ENCODE results near the gene CAMK1G. TPM values are rescaled to one million over a fixed set of nuclear protein-coding genes. Genes with fewer than 3 reads are reported as not detected.

Gene CAMK1G
- total and polyA plus RNA-seq, 5 donors from 2014 or later: not detected

DNA sequence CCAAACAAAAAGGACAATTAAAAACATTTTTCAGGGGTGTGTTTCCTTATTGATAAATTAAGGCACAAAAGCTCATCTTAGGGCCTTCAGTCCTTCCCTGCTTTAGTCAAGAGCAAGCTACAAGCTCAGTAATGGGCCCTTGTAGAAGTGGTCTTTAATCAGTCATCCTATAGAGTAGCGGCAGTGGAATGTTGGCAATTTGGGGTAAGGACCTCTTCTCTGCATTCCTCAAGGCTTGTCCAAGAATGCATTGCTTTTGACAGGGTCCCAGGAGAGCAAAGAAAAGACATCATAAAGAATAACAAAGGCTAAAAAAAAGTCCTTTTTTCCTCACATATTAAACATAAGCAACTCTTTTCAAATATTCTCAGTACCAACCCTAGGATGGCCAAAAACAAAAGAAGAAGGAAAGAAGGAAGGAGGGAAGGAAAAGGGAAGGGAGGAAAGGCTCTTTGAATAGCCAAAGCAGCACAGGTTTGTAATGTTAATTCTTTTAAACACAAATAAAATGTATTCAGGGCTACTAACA lies 27.3 kb upstream of the CAMK1G start:
- Mint-ChIP-seq H3K4me1 (no peaks in the 10 kb centered on the region), H3K27me3 (peaks cover 13% of the 10 kb centered on the region), H3K4me3 (no peak overlapping the region), H3K9me3 (no peaks in the 10 kb centered on the region), H3K36me3 (no peaks in the 10 kb centered on the region), H3K27ac (no peak overlapping the region)
- no peak for DNase-seq
- peaks cover 2% of the 10 kb centered on the region for H3K27me3 ChIP-seq (ENCODE audit: control insufficient read depth, insufficient read depth, low read length)
- H3K9me3 ChIP-seq (ENCODE audit: control insufficient read depth in 2 of 2, low read length in 2 of 2): no peaks in the 10 kb centered on the region
- no peaks in the 10 kb centered on the region for H3K4me1 ChIP-seq (ENCODE audit: control insufficient read depth, insufficient read depth, low read length, poor library complexity, severe bottlenecking)
- no peak overlapping the region for H3K4me3 ChIP-seq (ENCODE audit: low read depth, low read length)
- no peak overlapping the region for H3K27ac ChIP-seq (ENCODE audit: insufficient read depth, low read length, poor library complexity, severe bottlenecking)
- H3K36me3 ChIP-seq (ENCODE audit: control insufficient read depth, insufficient read depth, low read length): no peaks in the 10 kb centered on the region
- no peak for ATAC-seq (ENCODE audit: low read depth in 2 of 2)

DNA sequence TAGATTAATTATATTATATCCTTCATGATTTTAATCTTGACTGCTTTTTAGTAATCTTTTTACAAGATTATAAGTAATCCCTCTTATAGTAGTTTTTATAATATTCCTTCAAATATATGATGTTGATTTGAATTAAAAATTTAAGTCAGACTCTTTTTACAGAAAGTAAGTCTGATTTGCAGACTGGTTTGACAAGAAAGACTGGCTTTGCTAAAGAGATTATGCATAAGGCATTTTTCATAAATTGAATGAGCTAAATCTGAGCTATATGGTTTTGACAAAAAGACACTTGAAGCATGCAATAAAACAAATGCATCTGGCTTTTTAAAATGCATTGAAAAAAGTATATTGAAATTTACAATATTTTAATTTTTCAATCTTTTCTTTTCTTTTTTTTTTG lies 26.3 kb upstream of the CAMK1G start:
- DNase-seq: no peak
- Histone ChIP-seq H3K36me3 (ENCODE audit: control insufficient read depth, insufficient read depth, low read length) (no peaks in the 10 kb centered on the region), H3K9me3 (ENCODE audit: control insufficient read depth in 2 of 2, low read length in 2 of 2) (no peaks in the 10 kb centered on the region), H3K27me3 (ENCODE audit: control insufficient read depth, insufficient read depth, low read length) (peaks cover 2% of the 10 kb centered on the region), H3K4me3 (ENCODE audit: low read depth, low read length) (no peak overlapping the region), H3K27ac (ENCODE audit: insufficient read depth, low read length, poor library complexity, severe bottlenecking) (no peak overlapping the region), H3K4me1 (ENCODE audit: control insufficient read depth, insufficient read depth, low read length, poor library complexity, severe bottlenecking) (no peaks in the 10 kb centered on the region)
- Mint-ChIP-seq H3K27ac (no peak overlapping the region), H3K9me3 (no peaks in the 10 kb centered on the region), H3K4me1 (no peaks in the 10 kb centered on the region), H3K27me3 (peaks cover 18% of the 10 kb centered on the region), H3K36me3 (no peaks in the 10 kb centered on the region), H3K4me3 (no peak overlapping the region)
- no peak for ATAC-seq (ENCODE audit: low read depth in 2 of 2)

DNA sequence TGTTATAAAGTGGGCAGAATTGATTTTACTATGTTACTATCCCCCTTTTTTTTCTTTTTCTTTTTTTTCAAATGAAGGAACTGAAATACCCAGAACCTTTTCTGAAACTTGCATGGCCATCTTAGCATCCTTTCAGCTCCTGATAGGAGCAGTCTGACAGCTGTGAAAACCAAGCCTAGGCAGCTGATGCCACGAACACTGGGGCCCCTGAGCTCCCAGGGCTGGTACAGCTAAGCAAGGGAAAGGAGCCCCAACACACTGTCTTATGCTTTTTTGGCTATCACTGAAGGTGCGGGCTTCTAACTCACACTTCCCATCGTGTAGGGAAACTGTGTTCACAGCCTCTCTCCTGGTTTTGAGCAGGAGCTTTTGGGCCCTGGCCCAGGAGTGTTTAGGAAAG lies 23.0 kb upstream of the CAMK1G start:
- Mint-ChIP-seq H3K27me3 (peaks cover 26% of the 10 kb centered on the region), H3K4me1 (no peaks in the 10 kb centered on the region), H3K4me3 (no peak overlapping the region), H3K36me3 (no peaks in the 10 kb centered on the region), H3K27ac (no peak overlapping the region), H3K9me3 (no peaks in the 10 kb centered on the region)
- H3K4me3 ChIP-seq (ENCODE audit: low read depth, low read length): no peak overlapping the region
- H3K36me3 ChIP-seq (ENCODE audit: control insufficient read depth, insufficient read depth, low read length): no peaks in the 10 kb centered on the region
- no peaks in the 10 kb centered on the region for H3K9me3 ChIP-seq (ENCODE audit: control insufficient read depth in 2 of 2, low read length in 2 of 2)
- ATAC-seq (ENCODE audit: low read depth in 2 of 2): no peak
- no peaks in the 10 kb centered on the region for H3K4me1 ChIP-seq (ENCODE audit: control insufficient read depth, insufficient read depth, low read length, poor library complexity, severe bottlenecking)
- DNase-seq: no peak
- no peak overlapping the region for H3K27ac ChIP-seq (ENCODE audit: insufficient read depth, low read length, poor library complexity, severe bottlenecking)
- peaks cover 3% of the 10 kb centered on the region for H3K27me3 ChIP-seq (ENCODE audit: control insufficient read depth, insufficient read depth, low read length)

DNA sequence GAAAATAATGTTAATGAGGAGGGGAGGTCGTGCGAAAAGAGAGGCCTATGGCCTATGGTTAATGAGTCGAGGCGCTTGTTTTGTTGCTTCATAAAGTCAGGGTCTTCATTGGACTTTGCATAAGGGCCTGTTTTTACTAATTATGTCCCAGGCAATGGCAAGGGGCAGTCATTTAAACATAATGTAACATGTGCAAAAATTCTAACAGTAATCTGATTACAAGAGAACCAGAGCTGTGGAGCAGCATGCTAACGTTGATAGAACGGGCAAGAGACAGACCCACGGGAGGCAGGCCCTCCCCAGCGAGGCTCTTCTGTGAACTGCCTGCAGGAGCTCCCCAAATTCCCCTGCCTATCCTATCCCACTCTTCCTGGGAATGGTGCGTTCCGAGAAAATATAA lies 22.6 kb upstream of the CAMK1G start:
- Histone ChIP-seq H3K36me3 (ENCODE audit: control insufficient read depth, insufficient read depth, low read length) (no peaks in the 10 kb centered on the region), H3K9me3 (ENCODE audit: control insufficient read depth in 2 of 2, low read length in 2 of 2) (no peaks in the 10 kb centered on the region), H3K27ac (ENCODE audit: insufficient read depth, low read length, poor library complexity, severe bottlenecking) (no peak overlapping the region), H3K27me3 (ENCODE audit: control insufficient read depth, insufficient read depth, low read length) (peaks cover 2% of the 10 kb centered on the region), H3K4me3 (ENCODE audit: low read depth, low read length) (no peak overlapping the region), H3K4me1 (ENCODE audit: control insufficient read depth, insufficient read depth, low read length, poor library complexity, severe bottlenecking) (no peaks in the 10 kb centered on the region)
- peaks cover 0 to under 1% (median under 1%) of the 10 kb centered on the region in 4 donors for H3K4me1 Mint-ChIP-seq
- H3K27me3 Mint-ChIP-seq: peaks cover 30% of the 10 kb centered on the region
- H3K27ac Mint-ChIP-seq: no peak overlapping the region
- DNase-seq (no peak), ATAC-seq (ENCODE audit: low read depth in 2 of 2) (no peak)
- no peaks in the 10 kb centered on the region for H3K9me3 Mint-ChIP-seq
- no peaks in the 10 kb centered on the region for H3K36me3 Mint-ChIP-seq
- H3K4me3 Mint-ChIP-seq: no peak overlapping the region

DNA sequence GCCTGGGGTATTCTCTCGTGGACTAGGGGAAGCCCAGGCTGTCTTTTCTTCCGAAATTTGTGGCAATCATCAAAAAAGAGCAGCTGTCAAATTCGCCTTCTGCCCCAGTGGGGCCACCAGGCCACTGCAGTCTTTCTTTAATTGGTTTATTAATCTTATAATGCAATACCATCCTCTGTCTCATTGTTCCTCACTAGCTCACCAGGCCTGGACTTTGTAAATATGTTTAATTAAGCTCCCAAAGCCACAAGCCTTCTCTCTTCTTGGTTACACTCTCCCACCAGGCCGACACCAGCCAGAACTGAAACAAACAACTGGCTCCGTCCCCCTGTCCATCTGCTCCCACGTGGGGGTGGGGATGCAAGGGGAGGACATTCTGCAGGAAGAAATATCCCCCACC lies 22.0 kb upstream of the CAMK1G start:
- Histone ChIP-seq H3K4me3 (ENCODE audit: low read depth, low read length) (no peak overlapping the region), H3K27me3 (ENCODE audit: control insufficient read depth, insufficient read depth, low read length) (peaks cover 5% of the 10 kb centered on the region), H3K9me3 (ENCODE audit: control insufficient read depth in 2 of 2, low read length in 2 of 2) (no peaks in the 10 kb centered on the region), H3K4me1 (ENCODE audit: control insufficient read depth, insufficient read depth, low read length, poor library complexity, severe bottlenecking) (no peaks in the 10 kb centered on the region), H3K36me3 (ENCODE audit: control insufficient read depth, insufficient read depth, low read length) (no peaks in the 10 kb centered on the region), H3K27ac (ENCODE audit: insufficient read depth, low read length, poor library complexity, severe bottlenecking) (no peak overlapping the region)
- H3K36me3 Mint-ChIP-seq: no peaks in the 10 kb centered on the region
- peaks cover 31% of the 10 kb centered on the region for H3K27me3 Mint-ChIP-seq
- H3K4me1 Mint-ChIP-seq: peaks cover 0 to 4% (median 2%) of the 10 kb centered on the region in 4 donors
- DNase-seq (no peak), ATAC-seq (ENCODE audit: low read depth in 2 of 2) (no peak)
- no peak overlapping the region for H3K27ac Mint-ChIP-seq
- no peak overlapping the region for H3K4me3 Mint-ChIP-seq
- H3K9me3 Mint-ChIP-seq: no peaks in the 10 kb centered on the region

DNA sequence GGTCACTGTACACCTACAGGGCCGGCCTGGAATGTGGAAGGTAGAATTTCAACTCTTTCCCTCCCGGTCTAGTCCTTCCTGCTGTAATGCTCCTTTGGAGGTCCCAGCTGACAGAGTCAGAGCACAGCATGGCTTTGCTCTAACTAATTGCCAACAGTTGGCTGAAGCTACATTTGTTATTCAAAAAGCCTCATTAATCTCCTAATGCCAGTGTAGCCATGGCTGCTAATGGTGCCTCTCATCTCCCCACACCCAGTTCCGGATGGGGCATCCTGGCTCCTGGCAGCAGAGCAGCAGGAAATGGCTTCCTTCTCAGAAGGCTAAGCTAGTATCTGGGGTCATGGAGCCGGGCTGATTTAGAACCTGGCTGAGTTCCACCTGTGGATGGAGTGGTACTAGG lies 18.7 kb upstream of the CAMK1G start:
- Histone ChIP-seq H3K9me3 (ENCODE audit: control insufficient read depth in 2 of 2, low read length in 2 of 2) (no peaks in the 10 kb centered on the region), H3K4me1 (ENCODE audit: control insufficient read depth, insufficient read depth, low read length, poor library complexity, severe bottlenecking) (peaks cover 7% of the 10 kb centered on the region), H3K27me3 (ENCODE audit: control insufficient read depth, insufficient read depth, low read length) (peaks cover 8% of the 10 kb centered on the region), H3K4me3 (ENCODE audit: low read depth, low read length) (no peak overlapping the region), H3K36me3 (ENCODE audit: control insufficient read depth, insufficient read depth, low read length) (no peaks in the 10 kb centered on the region), H3K27ac (ENCODE audit: insufficient read depth, low read length, poor library complexity, severe bottlenecking) (no peak overlapping the region)
- Mint-ChIP-seq H3K4me3 (no peak overlapping the region), H3K27me3 (peaks cover 49% of the 10 kb centered on the region), H3K27ac (no peak overlapping the region), H3K4me1 (peaks cover 4 to 9% (median 7%) of the 10 kb centered on the region in 4 donors), H3K36me3 (no peaks in the 10 kb centered on the region), H3K9me3 (no peaks in the 10 kb centered on the region)
- ATAC-seq (ENCODE audit: low read depth in 2 of 2) (no peak), DNase-seq (no peak)

DNA sequence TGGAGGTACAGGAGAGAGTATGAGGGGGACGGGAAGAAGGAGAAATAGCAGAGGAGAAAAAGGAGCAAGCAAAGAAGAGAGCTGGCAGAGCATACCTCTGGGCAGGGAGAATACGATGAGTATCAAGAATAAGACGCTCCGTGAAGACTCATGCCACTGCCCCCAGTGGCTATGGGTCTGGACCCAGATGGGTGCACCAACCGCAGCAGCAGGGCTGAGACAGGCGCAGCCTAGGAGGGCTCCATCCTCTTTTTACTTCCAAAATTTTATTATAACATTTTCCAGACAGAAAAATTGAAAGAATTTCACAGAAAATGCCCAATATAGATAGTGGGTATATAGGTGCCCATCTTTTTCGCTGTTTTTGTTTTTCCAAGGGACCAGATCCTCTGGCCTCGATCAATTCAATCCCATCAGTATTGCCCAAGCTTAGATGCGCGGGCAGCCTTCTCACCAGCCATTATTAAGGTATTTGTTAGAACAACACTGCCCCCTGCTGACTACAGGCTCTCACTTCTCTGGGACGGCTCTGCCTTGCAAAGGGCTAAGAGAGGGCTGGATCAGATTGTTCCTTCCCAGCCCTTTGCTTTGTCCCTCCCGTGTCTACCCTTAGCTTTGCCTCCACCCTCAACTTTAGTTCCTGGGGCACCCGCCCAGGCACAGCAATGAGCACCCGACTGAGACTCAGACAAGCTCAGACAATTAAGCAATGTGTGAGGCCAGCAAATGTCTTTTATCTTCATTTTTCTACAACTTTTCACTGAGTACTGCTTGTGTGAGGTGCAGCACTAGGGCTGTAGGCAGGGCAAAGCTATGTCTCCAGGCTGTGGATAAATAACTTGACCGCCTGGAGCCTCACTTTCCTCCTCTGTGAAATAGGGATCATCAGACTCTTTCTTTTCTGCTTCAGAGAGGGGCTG lies 17.5 kb upstream of the CAMK1G start:
- ATAC-seq (ENCODE audit: low read depth in 2 of 2): peak; percentile 66 to 68
- H3K4me1 Mint-ChIP-seq: peaks cover 6 to 11% (median 9%) of the 10 kb centered on the region in 4 donors
- Histone ChIP-seq H3K27ac (ENCODE audit: insufficient read depth, low read length, poor library complexity, severe bottlenecking) (no peak overlapping the region), H3K9me3 (ENCODE audit: control insufficient read depth in 2 of 2, low read length in 2 of 2) (no peaks in the 10 kb centered on the region), H3K4me1 (ENCODE audit: control insufficient read depth, insufficient read depth, low read length, poor library complexity, severe bottlenecking) (peaks cover 9% of the 10 kb centered on the region), H3K36me3 (ENCODE audit: control insufficient read depth, insufficient read depth, low read length) (no peaks in the 10 kb centered on the region), H3K27me3 (ENCODE audit: control insufficient read depth, insufficient read depth, low read length) (peaks cover 10% of the 10 kb centered on the region), H3K4me3 (ENCODE audit: low read depth, low read length) (no peak overlapping the region)
- no peaks in the 10 kb centered on the region for H3K9me3 Mint-ChIP-seq
- peaks cover 43% of the 10 kb centered on the region for H3K27me3 Mint-ChIP-seq
- H3K27ac Mint-ChIP-seq: no peak overlapping the region
- H3K36me3 Mint-ChIP-seq: no peaks in the 10 kb centered on the region
- H3K4me3 Mint-ChIP-seq: no peak overlapping the region
- DNase-seq: peak; percentile 42 to 77 (median 59)

All from CD4-positive, CD25-positive, alpha-beta regulatory T cell (primary cell).